ENCODE results near the gene GBF1.
A peak's percentile ranks its signal among the peaks of the same experiment; 100 is the strongest.
"Not testable (repeated sequence)": the region's sequence is repeated elsewhere in the genome, so short reads cannot be mapped to it uniquely, and the experiment has no call there.

Gene GBF1

GRCh38 chr10:102302611-102303010, 57.3 kb downstream of the GBF1 start:
- DNase-seq (ENCODE audit: low spot score), result no peak

- no peak for DNase-seq (ENCODE audit: low spot score)
Measured at GRCh38 chr10:102306006-102306405, 60.7 kb downstream of the GBF1 start.

DNA sequence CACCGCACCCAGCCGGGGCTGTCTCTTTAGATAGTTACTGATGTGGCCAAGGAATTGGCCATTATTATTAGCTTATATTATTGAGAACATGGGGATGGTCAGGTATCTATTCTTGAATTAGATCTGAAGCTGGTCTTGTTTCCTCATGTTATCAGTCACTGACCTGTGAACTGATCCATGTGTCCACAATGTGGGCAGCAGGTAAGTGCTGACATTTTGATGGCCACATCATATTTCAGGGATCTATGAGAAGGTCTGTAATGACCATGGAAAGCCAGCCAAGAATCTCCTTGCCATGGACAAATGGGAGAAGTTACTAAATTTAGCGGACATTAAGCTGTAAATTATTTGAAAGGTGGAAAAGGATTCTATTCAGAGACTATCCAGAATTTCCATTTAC, 61.4 kb downstream of the GBF1 start:
- no peak for DNase-seq (ENCODE audit: low spot score)

DNA sequence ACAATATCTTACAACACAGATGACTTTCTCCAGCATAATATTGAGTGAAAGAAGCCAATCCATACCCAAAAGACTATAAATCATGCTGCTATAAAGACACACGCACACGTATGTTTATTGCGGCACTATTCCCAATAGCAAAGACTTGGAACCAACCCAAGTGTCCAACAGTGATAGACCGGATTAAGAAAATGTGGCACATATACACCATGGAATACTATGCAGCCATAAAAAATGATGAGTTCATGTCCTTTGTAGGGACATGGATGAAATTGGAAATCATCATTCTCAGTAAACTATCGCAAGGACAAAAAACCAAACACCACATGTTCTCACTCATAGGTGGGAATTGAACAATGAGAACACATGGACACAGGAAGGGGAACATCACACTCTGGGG, 63.0 kb downstream of the GBF1 start:
- DNase-seq (ENCODE audit: low spot score), result not testable (repeated sequence)

DNA sequence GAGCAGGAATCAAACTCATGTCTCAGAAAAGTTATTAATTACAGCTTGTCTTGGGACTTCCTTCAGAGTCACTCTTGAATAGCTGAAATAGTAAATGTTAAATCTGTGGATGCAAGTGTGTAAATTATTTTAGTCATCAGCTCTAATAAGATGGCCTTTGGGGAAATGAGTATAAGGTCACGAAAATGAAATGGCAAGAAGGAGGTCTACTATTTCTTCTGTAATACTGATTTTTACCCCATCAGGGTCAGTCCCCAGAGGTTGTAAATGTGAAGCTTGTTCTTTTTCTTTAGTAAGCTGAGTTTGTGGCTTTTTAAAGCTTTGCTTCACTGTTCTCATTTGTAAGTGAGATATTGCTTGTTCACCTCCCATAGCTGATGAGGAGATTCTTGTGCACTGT, 63.9 kb downstream of the GBF1 start:
- no peak for DNase-seq (ENCODE audit: low spot score)

- DNase-seq (ENCODE audit: low spot score), result no peak
Measured at GRCh38 chr10:102309916-102310315, 64.6 kb downstream of the GBF1 start.

GRCh38 chr10:102310361-102311024, 65.2 kb downstream of the GBF1 start:
- no peak for DNase-seq (ENCODE audit: low spot score)

- DNase-seq (ENCODE audit: low spot score), result no peak
Measured at GRCh38 chr10:102311025-102311420, 65.7 kb downstream of the GBF1 start.

- no peak for DNase-seq (ENCODE audit: low spot score)
Measured at GRCh38 chr10:102312683-102313082, 67.4 kb downstream of the GBF1 start.

DNA sequence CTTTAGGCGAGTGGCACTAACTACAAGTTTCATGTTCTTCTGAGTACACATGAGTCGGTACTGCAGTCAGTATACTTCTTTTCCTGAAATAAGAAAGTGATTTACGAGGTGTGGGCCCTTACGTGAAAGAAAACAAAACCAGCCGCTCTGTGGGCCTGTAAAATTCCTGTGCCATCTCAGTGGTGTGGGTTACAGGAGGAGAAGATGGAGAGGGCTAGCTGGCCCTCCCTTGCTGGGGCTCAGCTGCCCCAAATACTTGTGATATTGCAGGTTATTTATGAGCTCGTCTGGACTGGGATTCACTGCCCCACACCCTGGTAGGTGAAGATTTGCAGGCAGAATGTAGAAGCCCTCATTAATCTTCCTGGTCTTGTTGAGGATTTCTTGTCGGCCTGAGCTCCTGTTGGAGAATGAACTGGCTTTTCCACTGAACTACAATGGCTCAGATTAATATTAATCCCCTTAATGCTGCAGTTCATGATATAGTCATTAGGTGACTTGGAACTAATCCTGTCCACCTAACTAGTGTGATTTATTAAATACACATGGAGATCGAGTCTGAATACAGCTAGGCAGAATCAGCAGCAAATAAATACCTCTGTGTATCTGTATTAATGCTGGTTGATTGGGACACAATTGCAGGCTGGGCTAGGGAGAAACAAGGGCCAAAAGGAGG, 68.0 kb downstream of the GBF1 start:
- DNase-seq (ENCODE audit: low spot score), result peak; percentile 38

DNA sequence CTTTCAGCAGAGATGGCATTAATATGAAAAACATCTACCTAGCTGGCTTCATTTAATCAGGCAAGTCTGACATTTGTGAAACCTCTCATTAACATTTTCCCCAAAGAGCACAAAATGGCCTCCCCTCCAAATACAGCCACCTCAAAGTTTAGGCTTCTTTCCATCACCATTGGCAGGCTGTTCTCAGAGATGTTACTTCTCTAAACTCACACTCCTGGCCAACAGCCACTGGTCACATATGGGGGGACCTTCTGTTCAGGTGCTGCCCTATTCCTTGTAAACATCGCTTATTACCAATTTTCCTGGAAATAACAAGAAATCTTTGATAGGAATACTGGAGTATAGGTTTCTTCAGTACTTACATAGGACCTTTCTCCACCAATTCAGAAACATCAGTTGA, 69.5 kb downstream of the GBF1 start:
- no peak for DNase-seq (ENCODE audit: low spot score)

DNA sequence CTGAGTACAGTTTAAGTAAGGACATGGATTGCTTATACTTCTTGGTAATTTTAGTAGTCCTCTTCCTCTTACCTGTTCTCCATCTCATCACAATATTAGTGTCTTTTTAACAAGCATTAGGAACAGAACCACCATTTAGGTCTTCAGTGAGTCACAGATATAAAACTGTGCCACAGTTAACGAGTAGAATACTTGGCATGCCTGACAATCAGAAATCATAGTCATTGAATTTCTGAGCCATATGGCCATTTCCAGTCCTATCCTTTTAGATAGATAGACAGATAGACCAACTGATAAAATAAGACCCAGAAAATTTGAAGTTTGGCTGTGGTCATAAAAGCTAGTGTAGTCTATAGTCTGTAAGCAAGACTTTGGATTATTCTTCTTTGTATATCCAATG, 71.1 kb downstream of the GBF1 start:
- DNase-seq (ENCODE audit: low spot score), result no peak

DNA sequence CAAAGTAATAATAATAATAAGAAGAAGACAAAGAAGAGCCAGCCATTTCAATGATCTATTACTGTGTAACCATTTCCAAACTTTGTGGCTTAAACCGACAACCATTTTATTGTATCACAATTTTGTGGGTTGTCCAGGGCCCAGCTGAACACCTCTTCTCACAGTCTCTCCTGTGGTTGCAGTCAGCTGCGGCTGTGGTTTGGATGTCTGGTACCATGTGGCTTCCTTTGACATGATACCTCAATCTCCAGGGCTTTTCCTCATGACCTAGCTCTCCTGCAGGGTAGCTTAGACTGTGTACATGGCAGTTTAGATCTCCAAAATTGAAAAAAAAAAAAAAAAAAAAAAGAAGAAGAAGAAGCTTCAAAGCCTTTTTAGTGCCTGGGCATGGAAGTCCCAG, 77.6 kb downstream of the GBF1 start:
- DNase-seq (ENCODE audit: low spot score), result no peak

- no peak for DNase-seq (ENCODE audit: low spot score)
Measured at GRCh38 chr10:102324061-102324460, 78.7 kb downstream of the GBF1 start.

GRCh38 chr10:102326031-102326430, 80.7 kb downstream of the GBF1 start:
- no peak for DNase-seq (ENCODE audit: low spot score)

DNA sequence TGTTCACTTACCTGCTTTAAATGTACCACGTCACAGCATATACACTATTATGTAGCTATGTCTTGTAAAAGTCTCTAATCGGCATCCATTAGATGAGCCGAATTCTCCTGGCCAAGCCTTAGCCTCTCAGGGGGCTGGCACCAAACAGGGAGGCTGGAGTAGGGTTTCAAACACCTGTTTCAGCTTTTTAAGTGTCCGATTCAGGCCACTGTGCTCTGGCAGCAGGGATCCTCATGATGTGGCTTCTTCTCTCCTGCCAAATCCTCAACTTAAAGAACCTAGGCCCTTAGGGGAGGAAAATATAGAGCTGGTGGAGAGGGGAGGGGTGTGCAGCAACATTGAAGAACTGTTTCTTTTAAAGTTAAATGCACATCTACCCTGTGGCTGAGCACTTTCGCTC, 81.7 kb downstream of the GBF1 start:
- DNase-seq (ENCODE audit: low spot score), result no peak

GRCh38 chr10:102327641-102328040, 82.3 kb downstream of the GBF1 start:
- DNase-seq (ENCODE audit: low spot score), result no peak

GRCh38 chr10:102332772-102333171, 87.4 kb downstream of the GBF1 start:
- DNase-seq (ENCODE audit: low spot score), result no peak

DNA sequence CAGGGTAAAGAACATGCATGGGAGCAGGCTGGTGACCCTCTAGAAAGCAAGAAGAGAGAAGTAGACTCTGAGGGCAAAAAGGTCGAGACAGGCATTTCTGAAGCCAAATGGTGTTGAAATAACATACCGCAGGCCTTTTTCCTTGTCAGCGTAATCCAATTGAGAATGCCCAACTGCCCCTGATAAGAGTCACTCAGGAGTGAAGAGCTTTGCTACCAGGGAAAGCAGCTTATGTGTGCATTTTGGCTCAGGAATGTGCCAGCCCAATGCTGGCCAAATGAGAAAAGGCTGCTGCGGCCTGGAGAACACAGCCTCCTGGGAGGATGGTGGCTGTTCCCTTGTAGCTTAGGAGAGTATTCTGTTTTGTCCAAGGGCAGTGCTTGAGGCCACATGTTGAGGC, 88.8 kb downstream of the GBF1 start:
- DNase-seq (ENCODE audit: low spot score), result no peak

DNA sequence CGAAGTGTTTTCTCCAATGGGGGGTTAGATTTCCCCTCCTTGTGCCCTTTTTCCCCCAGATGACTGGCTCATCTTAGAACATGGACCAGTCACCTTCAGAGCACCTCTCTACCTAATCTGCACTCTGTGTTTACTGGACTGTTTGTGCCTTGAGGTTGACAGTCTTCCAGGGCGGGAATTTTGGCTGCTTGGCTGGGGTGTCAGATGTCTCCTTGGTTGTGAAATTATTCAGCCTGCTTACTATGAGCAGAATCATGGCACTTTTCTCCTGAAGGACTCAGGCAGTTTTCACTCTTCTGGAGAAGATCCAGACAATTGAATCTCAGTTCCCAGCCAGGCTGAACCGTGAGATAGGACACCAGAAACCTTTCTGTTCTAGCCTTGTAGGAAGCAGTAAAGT, 89.9 kb downstream of the GBF1 start:
- no peak for DNase-seq (ENCODE audit: low spot score)

DNA sequence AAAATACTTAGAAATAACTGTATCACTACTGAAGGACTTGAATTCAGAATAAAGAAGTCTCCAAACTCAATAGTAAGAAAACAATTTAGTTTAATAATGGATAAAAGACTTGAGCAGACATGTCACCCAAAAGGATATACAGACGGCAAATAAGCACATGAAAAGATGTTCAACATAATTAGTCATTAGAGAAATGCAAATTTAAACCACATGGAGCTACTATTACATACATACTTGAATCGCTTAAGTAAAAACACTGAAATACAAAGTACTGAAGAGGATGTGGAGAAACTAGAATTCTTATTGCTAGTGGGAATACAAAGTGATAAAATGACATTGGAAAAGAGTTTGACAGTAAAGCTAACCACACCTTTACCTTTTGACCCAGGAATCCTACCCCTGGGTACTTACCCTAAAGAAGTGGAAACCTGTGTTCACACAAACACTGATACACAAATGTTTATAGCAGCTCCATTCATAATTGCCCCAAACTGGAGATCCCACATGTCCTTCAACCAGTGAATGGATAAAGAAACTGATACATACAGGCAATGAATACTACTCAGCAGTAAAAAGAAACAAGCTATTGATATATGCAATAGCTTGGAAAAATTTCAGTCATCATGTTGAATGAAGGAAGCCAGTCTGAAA, 95.8 kb downstream of the GBF1 start:
- no peak for DNase-seq (ENCODE audit: low spot score)

- peak; percentile 47 for DNase-seq (ENCODE audit: low spot score)
Measured at GRCh38 chr10:102342458-102342857, 97.1 kb downstream of the GBF1 start.

DNA sequence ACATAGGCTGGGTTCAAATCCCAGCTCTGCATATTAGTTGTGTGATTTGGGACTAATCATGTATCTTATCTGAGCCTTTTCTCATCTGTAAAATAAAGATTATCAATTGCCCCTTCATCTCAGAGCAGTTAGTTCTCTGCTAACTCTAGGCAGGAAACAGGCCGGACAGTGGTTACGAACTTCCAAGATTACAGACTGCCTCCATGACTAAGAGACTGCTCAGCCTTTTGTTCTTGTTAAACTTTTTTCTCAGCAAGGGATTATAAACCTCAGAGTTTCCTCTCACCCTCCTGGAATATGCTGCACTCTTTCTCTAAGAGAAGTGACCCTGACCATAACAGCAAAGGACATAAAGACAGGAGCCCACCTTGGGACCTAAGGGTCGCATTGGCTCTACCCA, 97.6 kb downstream of the GBF1 start:
- DNase-seq (ENCODE audit: low spot score), result no peak

- no peak for DNase-seq (ENCODE audit: low spot score)
Measured at GRCh38 chr10:102344067-102344466, 98.7 kb downstream of the GBF1 start.
